SK-N-MC (cell line): Measurements from ENCODE around the gene UNKL.

Experiments
- EZH2 ChIP-seq: fragments of 200-600 bp; sonication (generic); IDR thresholded peaks from one replicate; pipeline ENCODE4 v1.6.1; 2017; ENCODE audit warnings: antibody characterized with exemption
- FOXP2 ChIP-seq: optimal IDR thresholded peaks from 2 replicates; pipeline ENCODE3; 2011; ENCODE audit warnings: mild to moderate bottlenecking, moderate library complexity; ENCODE audit not compliant: insufficient read depth; ENCODE audit errors: extremely low read length, control extremely low read depth
- POLR2AphosphoS5 ChIP-seq: IDR thresholded peaks from 2 replicates; pipeline ENCODE4 v1.6.1; 2012; ENCODE audit warnings: mild to moderate bottlenecking, low read depth, low read length, borderline replicate concordance

DNA sequence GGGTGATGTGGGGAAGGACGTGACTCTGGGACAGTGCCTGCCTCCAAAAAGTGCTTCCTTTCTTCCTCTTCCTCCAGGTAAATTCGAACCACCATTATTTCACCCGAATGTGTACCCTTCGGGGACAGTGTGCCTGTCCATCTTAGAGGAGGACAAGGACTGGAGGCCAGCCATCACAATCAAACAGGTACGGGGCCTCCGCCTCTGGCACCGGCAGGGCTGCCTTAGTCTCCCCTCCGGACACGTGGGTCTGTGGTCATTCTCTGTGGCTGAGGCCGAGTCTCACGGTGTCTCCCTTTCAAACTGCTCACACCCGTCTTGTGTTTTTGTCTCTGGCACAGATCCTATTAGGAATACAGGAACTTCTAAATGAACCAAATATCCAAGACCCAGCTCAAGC lies 94.4 kb downstream of the UNKL start:
- TF ChIP-seq EZH2 = no peak
- TF ChIP-seq POLR2AphosphoS5 = no peak
- no peak for TF ChIP-seq FOXP2
